ENCODE data around the gene CD7. TPM values are rescaled to one million over a fixed set of nuclear protein-coding genes. Genes with fewer than 3 reads are reported as not detected.

The CD7 gene
- total RNA-seq, 1 experiment from 2014 or later, result not detected

- no peak for DNase-seq (ENCODE audit: low spot score)
Observed at GRCh38 chr17:82346342-82347300, 29.2 kb upstream of the CD7 start.

- DNase-seq (ENCODE audit: low spot score), result no peak
Observed at GRCh38 chr17:82345151-82345976, 28.0 kb upstream of the CD7 start.

- DNase-seq (ENCODE audit: low spot score), result no peak
Observed at GRCh38 chr17:82344175-82344907, 26.9 kb upstream of the CD7 start.

- no peak for DNase-seq (ENCODE audit: low spot score)
Observed at GRCh38 chr17:82343560-82343959, 26.2 kb upstream of the CD7 start.

- no peak for DNase-seq (ENCODE audit: low spot score)
Observed at GRCh38 chr17:82342361-82343079, 25.1 kb upstream of the CD7 start.

GRCh38 chr17:82339634-82340580, 22.5 kb upstream of the CD7 start:
- peak; percentile 78 for DNase-seq (ENCODE audit: low spot score)

GRCh38 chr17:82338858-82339633, 21.6 kb upstream of the CD7 start:
- peak; percentile 91 for DNase-seq (ENCODE audit: low spot score)

- peak; percentile 38 for DNase-seq (ENCODE audit: low spot score)
Observed at GRCh38 chr17:82334622-82335394, 17.4 kb upstream of the CD7 start.

GRCh38 chr17:82334204-82334621, 16.8 kb upstream of the CD7 start:
- DNase-seq (ENCODE audit: low spot score), result no peak

- no peak for DNase-seq (ENCODE audit: low spot score)
Observed at GRCh38 chr17:82333279-82334171, 16.1 kb upstream of the CD7 start, which contains the start of gene SECTM1. Gene SECTM1 (minus strand): TSS chr17:82333766. CDS start chr17:82327240, 6,526 bp downstream.

GRCh38 chr17:82332669-82333278, 15.4 kb upstream of the CD7 start:
- no peak for DNase-seq (ENCODE audit: low spot score)

GRCh38 chr17:82331345-82331939, 14.0 kb upstream of the CD7 start:
- DNase-seq (ENCODE audit: low spot score), result no peak

- DNase-seq (ENCODE audit: low spot score), result peak; percentile 71
Observed at GRCh38 chr17:82330322-82331239, 13.2 kb upstream of the CD7 start.

- DNase-seq (ENCODE audit: low spot score), result no peak
Observed at GRCh38 chr17:82329683-82330321, 12.4 kb upstream of the CD7 start.

- no peak for DNase-seq (ENCODE audit: low spot score)
Observed at GRCh38 chr17:82328994-82329507, 11.6 kb upstream of the CD7 start.
